Fibroblast of villous mesenchyme (primary cell): ENCODE results near the gene SERGEF. TPM values are rescaled to one million over a fixed set of nuclear protein-coding genes. Genes with fewer than 3 reads are reported as not detected.

Source experiments
- DNase-seq: peaks from one replicate; pipeline ENCODE4 v3.0.0-alpha.2; 2010; ENCODE audit warnings: low read depth
- H3K4me3 ChIP-seq: 2 replicates; pipeline ENCODE4 v1.5.1; 2011; ENCODE audit warnings: low read depth, mild to moderate bottlenecking, low read length
- CTCF ChIP-seq: IDR thresholded peaks from 2 replicates; pipeline ENCODE4 v1.5.1; 2012; ENCODE audit warnings: low read depth, mild to moderate bottlenecking, low read length; ENCODE audit not compliant: insufficient read depth
- total RNA-seq: library from RNA; depleted of rRNA; stranded (reverse); fragments of >200 nt; gene quantifications from 2 replicates; pipeline ENCODE4 v1.2.3, GENCODE V29; 2012

The SERGEF gene
- total RNA-seq, 1 donor = 21.2 TPM

GRCh38 chr11:17743808-17744119 lies 269.1 kb downstream of the SERGEF start:
- DNase-seq = no peak

GRCh38 chr11:17743026-17743807 lies 269.6 kb downstream of the SERGEF start:
- H3K4me3 ChIP-seq = no peak overlapping the region
- TF ChIP-seq CTCF = no peak
- no peak for DNase-seq

More at GRCh38 chr11:17743808-17744119, 269.1 kb downstream of the SERGEF start:
- TF ChIP-seq CTCF = no peak
- H3K4me3 ChIP-seq = no peak overlapping the region

GRCh38 chr11:17742019-17742418 lies 270.8 kb downstream of the SERGEF start:
- no peak for TF ChIP-seq CTCF
- no peak for DNase-seq
- H3K4me3 ChIP-seq = no peak overlapping the region

- TF ChIP-seq CTCF = no peak
- no peak for DNase-seq
- no peak overlapping the region for H3K4me3 ChIP-seq
Measured at GRCh38 chr11:17741487-17741886, 271.4 kb downstream of the SERGEF start.

GRCh38 chr11:17740649-17741235 lies 272.1 kb downstream of the SERGEF start:
- no peak for DNase-seq
- H3K4me3 ChIP-seq = no peak overlapping the region
- TF ChIP-seq CTCF = no peak

GRCh38 chr11:17739945-17740338 lies 272.9 kb downstream of the SERGEF start:
- no peak overlapping the region for H3K4me3 ChIP-seq
- no peak for TF ChIP-seq CTCF
- DNase-seq = no peak
